Activated naive CD4-positive, alpha-beta T cell treated with anti-CD3 and anti-CD28 coated beads, Interleukin-2, amount 10 ng/mL, durations not matched to agents 7 days and 5 days (primary cell): ENCODE results near the gene MUC16.
"Not testable (repeated sequence)": the region's sequence is repeated elsewhere in the genome, so short reads cannot be mapped to it uniquely, and the experiment has no call there.

Experiments
- CTCF ChIA-PET: fragments of 350-600 bp; sonication (Branson Sonifier 250); formaldehyde crosslinking; loops from one replicate; lab custom pipeline; 2021; ENCODE audit warnings: antibody characterized with exemption; lab: Charles Lee
- DNase-seq: peaks from one replicate; pipeline ENCODE4 v3.0.0-alpha.2; 2020
- H3K27ac Mint-ChIP-seq: one replicate; pipeline ENCODE4 v1.8.0; 2021; ENCODE audit warnings: mild to moderate bottlenecking, moderate library complexity, mixed read lengths
- H3K27me3 Mint-ChIP-seq: one replicate; pipeline ENCODE4 v1.8.0; 2021; ENCODE audit warnings: mild to moderate bottlenecking, mixed read lengths
- H3K36me3 Mint-ChIP-seq: one replicate; pipeline ENCODE4 v1.8.0; 2021; ENCODE audit warnings: mixed read lengths
- H3K4me1 Mint-ChIP-seq: one replicate; pipeline ENCODE4 v1.8.0; 2021; ENCODE audit warnings: mixed read lengths
- H3K4me3 Mint-ChIP-seq: one replicate; pipeline ENCODE4 v1.8.0; 2021; ENCODE audit warnings: mild to moderate bottlenecking, moderate library complexity, mixed read lengths
- H3K9me3 Mint-ChIP-seq: one replicate; pipeline ENCODE4 v1.8.0; 2021; ENCODE audit warnings: mixed read lengths

MUC16 gene

DNA sequence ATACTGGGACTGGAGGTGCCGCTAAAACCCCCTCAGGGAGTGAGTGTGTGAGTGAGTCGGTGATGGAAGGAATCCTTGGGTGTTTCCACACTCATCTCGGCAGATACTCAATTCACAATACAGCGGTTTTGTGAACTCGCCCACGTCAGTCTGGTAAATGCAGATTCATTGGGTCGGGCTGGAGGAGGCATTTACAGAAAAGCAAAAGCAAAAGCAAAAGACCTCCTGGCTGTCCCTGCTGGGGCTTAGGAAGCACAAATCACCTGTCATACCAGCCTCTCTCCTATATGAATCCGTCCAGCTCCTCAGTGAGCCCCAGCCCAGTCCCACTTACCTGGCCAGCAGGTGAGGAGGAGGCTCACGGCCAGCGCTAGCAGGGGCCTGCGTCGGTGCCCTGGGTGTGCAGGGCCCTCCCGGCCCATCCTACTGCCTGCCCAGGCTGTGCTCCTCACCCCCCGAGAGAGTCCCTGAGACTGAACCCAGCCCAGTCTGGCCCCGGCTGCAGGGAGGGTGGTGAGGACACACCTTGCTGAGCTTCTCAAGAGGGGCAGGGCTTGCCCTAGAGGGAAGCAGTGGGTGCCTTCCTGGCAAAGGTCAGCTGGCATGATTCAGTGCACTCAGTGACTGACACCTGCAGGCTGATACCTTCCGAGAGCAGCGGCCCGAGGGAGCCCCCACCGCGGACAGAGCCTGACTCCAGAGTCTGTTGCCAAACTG, at the start of gene MUC16:
MUC16 (minus strand) TSS at position 475 of the 717 bp plus-strand sequence.
- H3K36me3 Mint-ChIP-seq = no peaks in the 10 kb centered on the region
- no peak within 1 kb of the TSS for H3K4me3 Mint-ChIP-seq
- H3K4me1 Mint-ChIP-seq = no peaks in the 10 kb centered on the region
- peaks cover 9% of the 10 kb centered on the region for H3K9me3 Mint-ChIP-seq
- no peak for DNase-seq
- H3K27ac Mint-ChIP-seq = peak within 1 kb of the TSS; percentile 58
- H3K27me3 Mint-ChIP-seq = no peaks in the 10 kb centered on the region
- CTCF ChIA-PET = no interaction called here

DNA sequence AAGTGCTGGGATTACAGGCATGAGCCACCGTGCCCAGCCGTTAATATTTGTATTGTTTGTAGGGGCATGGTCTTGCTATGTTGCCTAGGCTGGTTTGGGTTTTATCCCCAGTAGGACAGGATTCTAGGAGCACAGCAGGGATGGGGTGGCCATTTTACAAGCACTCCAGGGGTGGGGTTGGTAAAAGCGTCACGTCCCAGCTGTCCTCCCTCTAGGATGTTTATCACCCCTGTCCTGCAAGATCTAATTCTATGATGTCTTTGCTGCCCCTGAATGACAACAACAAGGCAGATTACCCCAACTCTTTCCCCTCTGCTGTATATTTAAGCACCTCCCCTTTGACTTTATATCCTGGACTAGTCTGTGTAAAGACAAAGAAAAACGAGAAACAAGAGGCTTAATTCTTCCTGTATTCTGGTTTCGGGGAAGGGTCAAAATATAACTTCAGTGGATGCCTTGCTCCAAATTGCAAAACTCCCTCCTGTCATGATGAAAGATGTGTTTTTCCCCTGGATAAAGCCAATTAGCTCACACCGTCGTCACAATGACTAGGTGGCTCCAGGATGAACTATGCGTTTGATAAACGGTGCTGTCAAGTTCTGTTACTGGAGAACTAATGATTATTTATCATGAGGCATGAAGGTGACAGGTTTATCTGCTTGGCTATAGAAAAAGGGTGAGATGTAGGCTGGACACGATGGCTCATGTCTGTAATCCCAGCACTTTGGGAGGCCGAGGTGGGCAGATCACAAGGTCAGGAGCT, 48.9 kb upstream of the MUC16 start:
- Mint-ChIP-seq H3K4me1 (no peaks in the 10 kb centered on the region), H3K36me3 (no peaks in the 10 kb centered on the region), H3K27ac (no peak overlapping the region), H3K4me3 (no peak overlapping the region), H3K9me3 (no peaks in the 10 kb centered on the region), H3K27me3 (no peaks in the 10 kb centered on the region)
- CTCF ChIA-PET = no interaction called here
- no peak for DNase-seq

DNA sequence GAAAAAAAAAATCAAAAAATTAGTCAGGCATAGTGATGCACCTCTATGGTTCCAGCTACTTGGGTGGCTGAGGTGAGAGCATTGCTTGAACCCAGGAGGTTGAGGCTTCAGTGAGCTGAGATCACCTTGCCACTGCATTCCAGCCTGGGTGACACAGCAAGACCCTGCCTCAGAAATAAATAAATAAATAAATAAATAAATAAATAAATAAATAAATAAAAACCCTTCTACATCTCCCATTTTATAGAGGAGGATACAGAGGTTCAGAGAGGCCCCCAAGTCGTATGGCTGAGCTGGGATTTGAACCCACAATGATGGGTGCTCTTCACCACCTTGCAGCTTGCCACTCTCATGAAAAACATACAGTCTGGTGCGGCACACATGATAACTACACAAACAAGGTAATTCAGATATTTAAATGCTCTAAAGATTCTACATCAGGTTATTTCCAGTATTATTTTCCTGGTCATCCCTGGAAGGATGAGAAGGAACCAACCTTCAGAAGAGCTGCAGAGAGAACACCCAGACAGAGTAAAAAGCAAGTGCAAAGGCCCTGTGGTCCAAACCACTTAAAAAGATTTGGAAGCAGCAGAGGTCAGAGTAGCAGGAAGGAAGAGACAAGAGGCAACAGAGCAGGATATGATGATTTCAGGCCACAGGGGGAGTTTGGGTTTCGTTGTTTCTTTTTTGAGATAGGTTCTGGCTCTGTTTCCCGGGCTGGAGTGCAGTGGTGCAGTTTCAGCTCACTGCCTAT, 47.5 kb upstream of the MUC16 start:
- no peak for DNase-seq
- Mint-ChIP-seq H3K36me3 (no peaks in the 10 kb centered on the region), H3K4me3 (no peak overlapping the region), H3K27ac (no peak overlapping the region), H3K27me3 (no peaks in the 10 kb centered on the region), H3K4me1 (no peaks in the 10 kb centered on the region), H3K9me3 (no peaks in the 10 kb centered on the region)
- CTCF ChIA-PET = no interaction called here

DNA sequence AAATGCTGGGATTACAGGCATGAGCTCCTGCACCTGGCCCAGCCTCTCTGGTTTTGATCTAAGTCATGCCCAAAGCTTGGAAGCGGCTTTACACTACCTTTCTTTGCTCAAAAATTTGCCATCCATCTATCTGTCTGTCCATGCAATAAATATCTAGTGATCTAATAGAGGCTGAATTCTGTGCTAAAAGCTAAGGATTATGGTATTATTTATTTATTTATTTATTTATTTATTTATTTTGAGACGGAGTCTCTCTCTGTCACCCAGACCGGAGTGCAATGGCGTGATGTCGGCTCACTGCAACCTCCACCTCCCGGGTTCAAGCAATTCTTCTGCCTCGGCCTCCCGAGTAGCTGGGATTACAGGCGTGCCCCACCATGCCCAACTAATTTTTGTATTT, 45.9 kb upstream of the MUC16 start:
- H3K4me3 Mint-ChIP-seq, H3K4me1 Mint-ChIP-seq, H3K9me3 Mint-ChIP-seq, H3K36me3 Mint-ChIP-seq, H3K27ac Mint-ChIP-seq, CTCF ChIA-PET, DNase-seq, H3K27me3 Mint-ChIP-seq: not testable (repeated sequence)

DNA sequence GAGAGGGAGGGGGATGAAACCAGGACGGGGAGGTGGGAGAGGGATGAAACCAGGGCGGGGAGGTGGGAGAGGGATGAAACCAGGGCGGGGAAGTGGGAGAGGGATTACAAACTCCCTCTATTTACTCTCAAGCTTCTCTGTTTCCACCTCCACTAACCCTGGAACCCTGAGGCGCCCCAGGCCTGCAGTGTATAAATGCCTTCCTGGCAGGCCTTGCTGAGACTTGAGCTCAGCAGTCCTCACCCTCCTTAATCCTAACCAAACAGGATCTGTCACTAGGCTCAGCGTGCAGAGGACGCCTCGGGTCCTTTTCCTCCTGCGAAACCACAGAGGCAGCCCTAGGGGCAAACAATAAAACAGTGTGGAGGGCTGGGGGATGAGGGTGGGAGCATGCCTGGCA, 44.6 kb upstream of the MUC16 start:
- H3K27me3 Mint-ChIP-seq = no peaks in the 10 kb centered on the region
- DNase-seq = no peak
- CTCF ChIA-PET = no interaction called here
- no peak overlapping the region for H3K27ac Mint-ChIP-seq
- H3K4me1 Mint-ChIP-seq = no peaks in the 10 kb centered on the region
- H3K4me3 Mint-ChIP-seq = no peak overlapping the region
- no peaks in the 10 kb centered on the region for H3K9me3 Mint-ChIP-seq
- H3K36me3 Mint-ChIP-seq = no peaks in the 10 kb centered on the region

DNA sequence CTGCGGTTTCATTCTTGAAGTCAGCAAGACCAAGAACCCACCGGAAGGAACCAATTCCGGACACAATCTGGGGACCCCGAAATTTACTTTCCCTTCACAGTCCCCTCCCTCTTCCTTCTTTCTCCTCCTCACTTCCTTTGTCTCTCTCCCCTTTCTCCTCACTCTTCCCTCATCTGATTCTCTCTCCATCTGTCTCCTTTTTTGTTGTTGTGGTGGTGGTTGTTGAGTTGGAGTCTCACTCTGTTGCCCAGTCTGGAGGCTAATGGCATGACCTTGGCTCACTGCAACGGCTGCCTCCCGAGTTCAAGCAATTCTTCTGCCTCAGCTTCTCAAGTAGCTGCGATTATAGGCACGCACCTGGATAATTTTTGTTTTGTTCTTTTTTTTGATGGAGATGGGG, 44.0 kb upstream of the MUC16 start:
- no peaks in the 10 kb centered on the region for H3K36me3 Mint-ChIP-seq
- no peaks in the 10 kb centered on the region for H3K27me3 Mint-ChIP-seq
- H3K4me3 Mint-ChIP-seq = no peak overlapping the region
- CTCF ChIA-PET = no interaction called here
- no peaks in the 10 kb centered on the region for H3K4me1 Mint-ChIP-seq
- DNase-seq = no peak
- no peaks in the 10 kb centered on the region for H3K9me3 Mint-ChIP-seq
- no peak overlapping the region for H3K27ac Mint-ChIP-seq

DNA sequence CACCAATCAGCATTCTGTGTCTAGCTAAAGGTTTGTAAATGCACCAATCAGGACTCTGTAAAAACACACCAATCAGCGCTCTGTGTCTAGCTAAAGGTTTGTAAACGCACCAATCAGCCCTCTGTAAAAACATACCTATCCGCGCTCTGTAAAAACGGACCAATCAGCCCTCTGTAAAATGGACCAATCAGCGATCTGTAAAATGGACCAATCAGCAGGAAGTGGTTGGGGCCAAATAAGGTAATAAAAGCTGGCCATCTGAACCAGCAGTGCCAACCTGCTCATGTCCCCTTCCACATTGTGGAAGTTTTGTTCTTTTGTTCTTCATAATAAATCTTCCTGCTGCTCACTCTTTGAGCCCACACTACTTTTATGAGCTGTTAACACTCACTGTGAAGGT, 43.5 kb upstream of the MUC16 start:
- H3K36me3 Mint-ChIP-seq, H3K9me3 Mint-ChIP-seq, CTCF ChIA-PET, DNase-seq, H3K27ac Mint-ChIP-seq, H3K27me3 Mint-ChIP-seq, H3K4me1 Mint-ChIP-seq, H3K4me3 Mint-ChIP-seq: not testable (repeated sequence)

DNA sequence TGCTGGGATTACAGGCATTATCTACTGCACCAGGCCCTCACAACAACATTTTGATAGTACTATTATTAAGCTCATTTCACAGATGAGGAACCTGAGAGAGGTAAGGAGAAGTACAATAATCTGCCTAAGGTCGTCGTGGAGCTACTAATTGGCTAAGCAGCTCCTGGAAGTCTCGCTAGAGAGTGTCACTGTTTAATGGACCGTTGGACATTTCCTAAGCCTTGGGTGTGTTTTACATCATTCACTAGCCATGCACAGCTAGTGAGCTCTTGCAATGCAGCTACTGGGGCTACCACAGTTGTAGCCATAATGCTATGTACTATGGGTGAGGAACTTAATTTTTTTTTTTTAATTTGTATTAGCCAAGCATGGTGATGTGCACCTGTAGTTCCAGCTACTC, 42.7 kb upstream of the MUC16 start:
- CTCF ChIA-PET = no interaction called here
- Mint-ChIP-seq H3K27me3 (no peaks in the 10 kb centered on the region), H3K27ac (no peak overlapping the region), H3K4me3 (no peak overlapping the region), H3K36me3 (no peaks in the 10 kb centered on the region), H3K4me1 (no peaks in the 10 kb centered on the region), H3K9me3 (no peaks in the 10 kb centered on the region)
- DNase-seq = no peak

DNA sequence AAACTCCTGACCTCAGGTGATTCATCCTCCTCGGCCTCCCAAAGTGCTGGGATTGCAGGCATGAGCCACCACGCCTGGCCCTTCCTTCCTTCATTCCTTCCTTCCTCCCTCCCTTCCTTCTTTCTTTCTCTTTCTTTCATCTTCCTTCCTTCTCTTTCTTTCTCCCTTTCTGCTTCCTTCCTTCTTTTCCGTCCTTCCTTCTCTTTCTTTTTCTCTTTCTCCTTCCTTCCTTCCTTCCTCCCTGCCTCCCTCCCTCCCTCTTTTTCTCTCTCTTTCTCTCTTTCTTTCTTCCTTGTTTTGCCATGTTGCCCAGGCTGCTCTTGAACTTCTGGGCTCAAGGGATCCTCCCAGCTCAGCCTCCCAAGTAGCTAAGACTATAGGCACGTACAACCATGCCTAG, 36.5 kb upstream of the MUC16 start:
- Mint-ChIP-seq H3K4me3 (no peak overlapping the region), H3K4me1 (no peaks in the 10 kb centered on the region), H3K36me3 (no peaks in the 10 kb centered on the region), H3K9me3 (no peaks in the 10 kb centered on the region), H3K27me3 (no peaks in the 10 kb centered on the region), H3K27ac (no peak overlapping the region)
- DNase-seq = no peak
- CTCF ChIA-PET = no interaction called here

DNA sequence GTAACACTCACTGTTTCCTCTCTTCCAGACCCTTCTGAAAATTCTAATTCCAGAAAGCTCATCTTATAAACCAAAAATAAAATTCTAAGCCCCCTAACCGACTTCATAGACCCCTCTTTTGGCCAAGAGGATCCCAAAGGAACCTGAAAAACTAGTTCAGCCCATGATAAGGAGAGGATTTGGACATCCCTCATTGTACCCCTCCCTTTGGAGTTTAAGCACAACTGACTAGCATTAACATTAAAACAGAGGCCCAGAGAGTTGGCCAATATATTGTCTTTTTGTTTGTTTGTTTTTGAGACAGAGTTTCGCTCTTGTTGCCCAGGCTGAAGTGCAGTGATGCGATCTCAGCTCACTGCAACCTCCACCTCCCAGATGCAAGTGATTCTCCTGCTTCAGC, 34.2 kb upstream of the MUC16 start:
- H3K4me3 Mint-ChIP-seq = no peak overlapping the region
- H3K36me3 Mint-ChIP-seq = no peaks in the 10 kb centered on the region
- no peak for DNase-seq
- CTCF ChIA-PET = no interaction called here
- no peaks in the 10 kb centered on the region for H3K27me3 Mint-ChIP-seq
- no peaks in the 10 kb centered on the region for H3K4me1 Mint-ChIP-seq
- peaks cover 3% of the 10 kb centered on the region for H3K9me3 Mint-ChIP-seq
- no peak overlapping the region for H3K27ac Mint-ChIP-seq

DNA sequence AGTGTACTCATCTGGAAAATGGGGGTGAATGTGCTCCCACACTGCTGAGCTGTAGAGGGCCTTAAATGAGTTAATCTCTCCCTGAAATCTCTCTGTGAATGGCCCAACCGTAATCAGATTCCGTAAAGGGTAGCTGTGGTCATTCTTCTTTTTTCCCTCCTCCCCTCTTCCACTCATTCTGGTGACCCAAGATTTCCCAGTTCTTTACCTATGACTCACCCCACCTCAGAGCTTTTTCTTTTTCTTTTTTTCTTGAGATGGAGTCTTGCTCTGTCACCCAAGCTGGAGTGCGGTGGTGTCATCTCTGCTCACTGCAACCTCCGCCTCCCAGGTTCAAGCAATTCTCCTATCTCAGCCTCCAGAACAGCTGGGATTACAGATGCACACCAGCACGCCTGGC, 33.3 kb upstream of the MUC16 start:
- Mint-ChIP-seq H3K27me3 (no peaks in the 10 kb centered on the region), H3K4me3 (no peak overlapping the region), H3K9me3 (peaks cover 3% of the 10 kb centered on the region), H3K36me3 (no peaks in the 10 kb centered on the region), H3K27ac (no peak overlapping the region), H3K4me1 (no peaks in the 10 kb centered on the region)
- CTCF ChIA-PET = no interaction called here
- no peak for DNase-seq

DNA sequence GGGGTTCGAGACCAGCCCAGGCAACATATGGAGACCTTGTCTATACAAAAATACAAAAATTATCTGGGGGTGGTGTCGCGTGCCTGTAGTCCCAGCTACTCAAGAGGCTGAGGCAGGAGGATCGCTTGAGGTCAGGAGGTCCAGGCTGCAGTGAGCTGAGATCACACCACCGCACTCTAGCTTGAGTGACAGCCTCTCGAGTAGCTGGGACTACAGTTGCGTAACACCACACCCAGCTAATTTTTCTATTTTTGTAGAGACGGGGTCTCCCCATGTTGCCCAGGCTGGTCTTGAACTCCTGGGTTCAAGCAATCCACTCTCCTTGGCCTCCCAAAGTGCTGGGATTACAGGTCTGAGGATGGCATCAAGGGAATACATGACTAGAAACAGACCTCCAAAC, 30.8 kb upstream of the MUC16 start:
- Mint-ChIP-seq H3K9me3 (peaks cover 3% of the 10 kb centered on the region), H3K4me3 (no peak overlapping the region), H3K27me3 (no peaks in the 10 kb centered on the region), H3K27ac (no peak overlapping the region), H3K4me1 (no peaks in the 10 kb centered on the region), H3K36me3 (no peaks in the 10 kb centered on the region)
- no peak for DNase-seq
- CTCF ChIA-PET = no interaction called here

DNA sequence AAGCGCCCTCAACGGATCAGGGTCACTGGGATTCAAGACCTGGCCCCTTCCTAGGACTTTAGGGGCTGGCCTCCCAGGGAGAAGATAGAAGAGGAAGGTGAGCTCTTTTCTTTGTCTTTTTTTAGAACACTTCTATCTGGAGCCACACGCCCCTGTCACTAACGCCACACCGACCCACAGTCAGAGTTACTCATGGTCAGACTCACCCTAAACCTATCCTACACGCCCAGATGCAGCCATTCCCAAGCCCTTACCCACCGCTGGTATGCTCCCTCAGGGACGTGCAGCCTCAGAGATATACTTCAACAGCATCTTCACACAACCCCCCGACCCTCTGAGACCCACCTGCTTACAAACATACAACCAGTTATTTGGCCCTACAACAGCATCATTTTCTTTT, 29.9 kb upstream of the MUC16 start:
- H3K9me3 Mint-ChIP-seq = peaks cover 3% of the 10 kb centered on the region
- no peaks in the 10 kb centered on the region for H3K27me3 Mint-ChIP-seq
- no peaks in the 10 kb centered on the region for H3K36me3 Mint-ChIP-seq
- no peak for DNase-seq
- H3K4me3 Mint-ChIP-seq = no peak overlapping the region
- no peak overlapping the region for H3K27ac Mint-ChIP-seq
- no peaks in the 10 kb centered on the region for H3K4me1 Mint-ChIP-seq
- CTCF ChIA-PET = no interaction called here

DNA sequence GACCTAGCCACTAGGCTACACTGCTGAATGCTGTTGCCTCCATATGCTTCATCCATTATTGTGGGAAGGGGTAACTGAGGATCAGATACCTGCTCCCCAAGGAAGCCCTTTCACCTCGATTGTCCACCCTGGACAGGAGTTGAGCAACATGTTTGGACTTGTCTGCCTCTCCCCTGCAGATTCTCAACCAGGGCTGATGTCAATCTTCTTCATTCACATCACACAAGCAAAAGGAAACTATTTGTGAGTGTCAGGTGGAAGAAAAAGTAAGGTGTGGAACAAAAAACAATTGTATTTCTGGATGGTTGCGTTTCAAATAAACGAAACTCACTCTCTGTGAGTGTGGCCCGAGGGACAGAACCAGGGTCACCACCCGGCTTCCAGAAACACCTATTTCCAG, 29.5 kb upstream of the MUC16 start:
- no peak overlapping the region for H3K4me3 Mint-ChIP-seq
- H3K27me3 Mint-ChIP-seq = peaks cover 3% of the 10 kb centered on the region
- CTCF ChIA-PET = no interaction called here
- DNase-seq = no peak
- peaks cover 3% of the 10 kb centered on the region for H3K9me3 Mint-ChIP-seq
- no peaks in the 10 kb centered on the region for H3K4me1 Mint-ChIP-seq
- H3K27ac Mint-ChIP-seq = no peak overlapping the region
- no peaks in the 10 kb centered on the region for H3K36me3 Mint-ChIP-seq
